Endodermal cell (in vitro differentiated cells): ENCODE data around the gene ANGPTL2. TPM values are rescaled to one million over a fixed set of nuclear protein-coding genes. Genes with fewer than 3 reads are reported as not detected.

Experiments used
- DNase-seq: peaks from one replicate; pipeline ENCODE4 v3.0.0-alpha.2; 2017
- H3K27ac ChIP-seq: 2 replicates; pipeline ENCODE4 v1.5.1; 2013; ENCODE audit warnings: mild to moderate bottlenecking, low read depth, low read length, moderate library complexity
- H3K27me3 ChIP-seq: 2 replicates; pipeline ENCODE4 v1.6.1; 2013; ENCODE audit warnings: mild to moderate bottlenecking, low read length, moderate library complexity; ENCODE audit not compliant: insufficient read depth, control insufficient read depth, poor library complexity, severe bottlenecking
- H3K36me3 ChIP-seq: 2 replicates; pipeline ENCODE4 v1.7.0; 2013; ENCODE audit warnings: mild to moderate bottlenecking, low read length, moderate library complexity; ENCODE audit not compliant: control insufficient read depth, insufficient read depth
- H3K4me1 ChIP-seq: one replicate; pipeline ENCODE4 v1.7.0; 2013; ENCODE audit warnings: low read length; ENCODE audit not compliant: control insufficient read depth, insufficient read depth
- H3K4me3 ChIP-seq: 2 replicates; pipeline ENCODE4 v1.5.1; 2013; ENCODE audit warnings: mild to moderate bottlenecking, low read length, moderate library complexity
- H3K9ac ChIP-seq: 2 replicates; pipeline ENCODE4 v1.6.1; 2013; ENCODE audit warnings: mild to moderate bottlenecking, low read length, moderate library complexity; ENCODE audit not compliant: poor library complexity, severe bottlenecking; ENCODE audit errors: extremely low read depth
- H3K9me3 ChIP-seq: 2 replicates; pipeline ENCODE4 v1.6.1; 2013; ENCODE audit warnings: mild to moderate bottlenecking, low read length, moderate library complexity; ENCODE audit not compliant: control insufficient read depth
- H3K27ac Mint-ChIP-seq: 2 replicates; pipeline ENCODE4 v1.8.0; 2020; ENCODE audit warnings: mixed read lengths
- H3K27me3 Mint-ChIP-seq: 2 replicates; pipeline ENCODE4 v1.8.0; 2021; ENCODE audit warnings: mild to moderate bottlenecking, mixed read lengths; ENCODE audit not compliant: insufficient read depth
- H3K36me3 Mint-ChIP-seq: 2 replicates; pipeline ENCODE4 v1.8.0; 2020; ENCODE audit warnings: low read depth, mixed read lengths
- H3K4me1 Mint-ChIP-seq: 2 replicates; pipeline ENCODE4 v1.8.0; 2020; ENCODE audit warnings: mixed read lengths
- H3K4me3 Mint-ChIP-seq: 2 replicates; pipeline ENCODE4 v1.8.0; 2020; ENCODE audit warnings: mild to moderate bottlenecking, moderate library complexity, mixed read lengths
- H3K9me3 Mint-ChIP-seq: 2 replicates; pipeline ENCODE4 v1.8.0; 2020; ENCODE audit warnings: mild to moderate bottlenecking, mixed read lengths
- CTCF ChIP-seq: fragments of 200-600 bp; sonication (generic); conservative IDR thresholded peaks from 2 replicates; pipeline ENCODE4 v1.5.0; 2021; ENCODE audit warnings: antibody characterized with exemption, mild to moderate bottlenecking
- WGBS, 2 experiments: methylation state at CpG; one replicate each; pipeline versions ENCODE4 v1.1.5 to v1.1.7; 2013; ENCODE audit warnings: missing lambda C conversion rate in 2 of 2, mixed read lengths in 1 of 2; ENCODE audit not compliant: insufficient coverage in 1 of 2, insufficient read length in 1 of 2; 5-methylcytosine and 5-hydroxymethylcytosine counted together
- total RNA-seq, 2 donors: library from RNA; stranded (reverse); fragmentation: NEBNext Ultra II Directional in 1 of 2; extraction: Animal tissue kit (Norgen Biotek cat#: 25700) in 1 of 2; gene quantifications; 2 replicates in 1 of 2; 3 replicates in 1 of 2; pipeline ENCODE4 v1.2.1, GENCODE V29; 2021

The ANGPTL2 gene
- total RNA-seq, 2 donors from 2014 or later, result 14.8 to 17.1 TPM

GRCh38 chr9:127053057-127053821 is 69.2 kb downstream of the ANGPTL2 start:
- no peak overlapping the region for H3K27ac ChIP-seq
- 92 to 93% methylated on average over 10 to 14 of the region's 14 CpGs for WGBS, 2 experiments
- no peaks in the 10 kb centered on the region for H3K27me3 Mint-ChIP-seq
- H3K36me3 ChIP-seq, result no peaks in the 10 kb centered on the region
- TF ChIP-seq CTCF, result no peak
- no peaks in the 10 kb centered on the region for H3K4me1 ChIP-seq
- no peaks in the 10 kb centered on the region for H3K9me3 Mint-ChIP-seq
- no peak overlapping the region for H3K4me3 Mint-ChIP-seq
- H3K4me1 Mint-ChIP-seq, result peaks cover 4% of the 10 kb centered on the region
- no peak overlapping the region for H3K4me3 ChIP-seq
- H3K36me3 Mint-ChIP-seq, result no peaks in the 10 kb centered on the region
- peak; percentile 13 for DNase-seq
- H3K9me3 ChIP-seq, result no peaks in the 10 kb centered on the region
- no peaks in the 10 kb centered on the region for H3K27me3 ChIP-seq
- H3K9ac ChIP-seq, result no peak overlapping the region
- no peak overlapping the region for H3K27ac Mint-ChIP-seq

GRCh38 chr9:127051881-127052595 is 70.4 kb downstream of the ANGPTL2 start:
- no peaks in the 10 kb centered on the region for H3K9me3 Mint-ChIP-seq
- Histone ChIP-seq H3K9ac (no peak overlapping the region), H3K4me1 (no peaks in the 10 kb centered on the region), H3K4me3 (no peak overlapping the region), H3K36me3 (no peaks in the 10 kb centered on the region), H3K27ac (no peak overlapping the region), H3K27me3 (no peaks in the 10 kb centered on the region), H3K9me3 (no peaks in the 10 kb centered on the region)
- H3K27ac Mint-ChIP-seq, result no peak overlapping the region
- no peak overlapping the region for H3K4me3 Mint-ChIP-seq
- no peaks in the 10 kb centered on the region for H3K36me3 Mint-ChIP-seq
- DNase-seq, result peak; percentile 29
- H3K27me3 Mint-ChIP-seq, result no peaks in the 10 kb centered on the region
- H3K4me1 Mint-ChIP-seq, result no peaks in the 10 kb centered on the region
- no peak for TF ChIP-seq CTCF
- WGBS, 2 experiments, result 90 to 94% methylated on average over 7 to 8 of the region's 8 CpGs

GRCh38 chr9:127050591-127051001 is 71.8 kb downstream of the ANGPTL2 start:
- Histone ChIP-seq H3K4me3 (no peak overlapping the region), H3K27ac (no peak overlapping the region), H3K4me1 (no peaks in the 10 kb centered on the region), H3K9ac (no peak overlapping the region), H3K9me3 (no peaks in the 10 kb centered on the region), H3K27me3 (no peaks in the 10 kb centered on the region), H3K36me3 (no peaks in the 10 kb centered on the region)
- no peaks in the 10 kb centered on the region for H3K27me3 Mint-ChIP-seq
- no peak overlapping the region for H3K4me3 Mint-ChIP-seq
- TF ChIP-seq CTCF, result no peak
- no peak overlapping the region for H3K27ac Mint-ChIP-seq
- no peaks in the 10 kb centered on the region for H3K4me1 Mint-ChIP-seq
- peak; percentile 37 for DNase-seq
- WGBS, 2 experiments, result 89 to 90% methylated on average over 6 to 7 of the region's 7 CpGs
- H3K36me3 Mint-ChIP-seq, result no peaks in the 10 kb centered on the region
- H3K9me3 Mint-ChIP-seq, result no peaks in the 10 kb centered on the region
